ENCODE results near the gene IGLL5. TPM values are rescaled to one million over a fixed set of nuclear protein-coding genes. Genes with fewer than 3 reads are reported as not detected.

IGLL5 gene
- total RNA-seq, 1 donor from 2014 or later: not detected

GRCh38 chr22:22925805-22926369, 38.3 kb downstream of the IGLL5 start:
- no peaks in the 10 kb centered on the region for H3K36me3 Mint-ChIP-seq
- DNase-seq (ENCODE audit: extremely low spot score, unreplicated experiment): no peak
- H3K4me3 Mint-ChIP-seq: no peak overlapping the region
- peaks cover 7% of the 10 kb centered on the region for H3K27me3 Mint-ChIP-seq
- H3K27ac Mint-ChIP-seq: no peak overlapping the region
- no peaks in the 10 kb centered on the region for H3K9me3 Mint-ChIP-seq
- TF ChIP-seq, protein P1, sequence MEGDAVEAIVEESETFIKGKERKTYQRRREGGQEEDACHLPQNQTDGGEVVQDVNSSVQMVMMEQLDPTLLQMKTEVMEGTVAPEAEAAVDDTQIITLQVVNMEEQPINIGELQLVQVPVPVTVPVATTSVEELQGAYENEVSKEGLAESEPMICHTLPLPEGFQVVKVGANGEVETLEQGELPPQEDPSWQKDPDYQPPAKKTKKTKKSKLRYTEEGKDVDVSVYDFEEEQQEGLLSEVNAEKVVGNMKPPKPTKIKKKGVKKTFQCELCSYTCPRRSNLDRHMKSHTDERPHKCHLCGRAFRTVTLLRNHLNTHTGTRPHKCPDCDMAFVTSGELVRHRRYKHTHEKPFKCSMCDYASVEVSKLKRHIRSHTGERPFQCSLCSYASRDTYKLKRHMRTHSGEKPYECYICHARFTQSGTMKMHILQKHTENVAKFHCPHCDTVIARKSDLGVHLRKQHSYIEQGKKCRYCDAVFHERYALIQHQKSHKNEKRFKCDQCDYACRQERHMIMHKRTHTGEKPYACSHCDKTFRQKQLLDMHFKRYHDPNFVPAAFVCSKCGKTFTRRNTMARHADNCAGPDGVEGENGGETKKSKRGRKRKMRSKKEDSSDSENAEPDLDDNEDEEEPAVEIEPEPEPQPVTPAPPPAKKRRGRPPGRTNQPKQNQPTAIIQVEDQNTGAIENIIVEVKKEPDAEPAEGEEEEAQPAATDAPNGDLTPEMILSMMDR (conservative IDR thresholded peaks at IDR 0.05): no peak
- peaks cover 12% of the 10 kb centered on the region for H3K4me1 Mint-ChIP-seq (ENCODE audit: unreplicated experiment)

DNA sequence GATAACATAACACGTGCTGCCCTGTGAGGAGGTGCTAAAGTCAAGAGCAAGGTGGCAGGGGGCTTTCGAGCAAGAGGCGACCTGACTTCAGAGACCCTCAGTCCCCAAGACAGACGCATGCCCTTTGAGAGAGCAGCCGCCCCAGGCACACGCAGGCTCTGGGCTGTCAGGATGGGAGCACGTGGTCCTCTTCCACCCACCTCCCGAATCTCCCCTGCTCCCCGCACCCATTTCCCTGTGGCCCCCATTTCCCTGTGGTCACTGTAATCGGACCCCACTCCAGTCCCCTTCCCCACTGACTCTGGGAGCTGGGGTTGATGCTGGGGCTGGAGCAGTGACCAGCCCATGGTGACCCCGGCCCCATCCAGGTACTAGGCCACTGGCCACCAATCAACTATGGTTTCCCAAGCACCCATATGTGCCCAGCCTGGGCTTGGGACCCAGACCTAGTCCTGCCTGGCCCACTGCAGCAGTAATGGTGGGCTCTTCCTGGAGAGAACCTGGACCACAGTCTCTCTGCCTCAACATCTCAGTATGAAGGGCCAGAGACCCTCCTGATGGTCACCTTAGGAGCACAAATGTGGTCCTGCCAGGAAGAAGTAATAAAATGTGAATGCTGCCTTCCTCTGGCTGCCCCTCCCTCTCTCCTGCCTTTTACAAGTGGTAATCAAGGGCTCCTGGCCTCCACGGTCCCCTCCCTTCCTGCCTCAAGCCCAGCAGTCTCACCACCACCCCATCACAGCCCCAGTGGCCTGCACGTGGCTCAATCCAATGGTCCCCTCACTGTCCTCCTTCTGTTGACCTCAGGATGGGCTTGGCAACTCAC, 39.0 kb downstream of the IGLL5 start:
- no peak for DNase-seq (ENCODE audit: extremely low spot score, unreplicated experiment)
- Mint-ChIP-seq H3K27me3 (peaks cover 11% of the 10 kb centered on the region), H3K4me1 (ENCODE audit: unreplicated experiment) (peaks cover 12% of the 10 kb centered on the region), H3K9me3 (no peaks in the 10 kb centered on the region), H3K4me3 (no peak overlapping the region), H3K27ac (no peak overlapping the region), H3K36me3 (no peaks in the 10 kb centered on the region)
- TF ChIP-seq, protein P1 (conservative IDR thresholded peaks at IDR 0.05): no peak

DNA sequence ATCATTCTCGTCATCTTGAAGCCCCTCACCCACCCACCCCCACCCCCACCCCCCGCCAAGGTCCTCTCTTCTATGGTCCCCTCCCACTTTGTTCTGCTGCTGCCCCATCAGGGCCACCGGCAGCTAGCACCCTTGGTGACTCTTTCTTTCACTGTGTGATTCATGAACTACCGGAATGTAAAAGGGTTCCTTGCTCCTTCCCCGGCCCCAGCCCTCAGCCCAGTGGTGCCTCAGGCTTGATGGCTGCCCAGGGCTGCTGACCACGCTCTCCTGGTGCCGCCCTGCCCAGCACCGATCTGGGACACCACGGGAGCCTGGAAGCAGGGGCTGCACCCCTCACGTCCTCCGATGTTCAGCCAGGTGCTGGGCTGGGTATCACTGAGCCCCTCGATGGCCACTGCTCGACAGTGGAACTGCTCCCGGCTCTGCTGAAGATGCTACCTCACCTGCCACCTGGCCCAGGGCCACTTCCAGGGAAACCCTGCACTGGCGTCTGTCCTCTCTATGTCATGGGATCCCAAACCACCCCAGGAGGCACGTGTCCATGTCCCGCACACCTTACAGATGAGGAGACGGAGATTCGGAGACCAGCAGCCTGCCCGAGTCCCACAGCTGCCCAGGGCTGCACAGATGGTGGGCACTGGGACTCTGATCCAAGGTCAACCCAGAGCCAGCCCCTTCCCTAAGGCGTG, 39.7 kb downstream of the IGLL5 start:
- H3K4me1 Mint-ChIP-seq (ENCODE audit: unreplicated experiment): peaks cover 12% of the 10 kb centered on the region
- H3K27ac Mint-ChIP-seq: no peak overlapping the region
- H3K27me3 Mint-ChIP-seq: peaks cover 11% of the 10 kb centered on the region
- TF ChIP-seq, protein P1 (conservative IDR thresholded peaks at IDR 0.05): no peak
- H3K36me3 Mint-ChIP-seq: no peaks in the 10 kb centered on the region
- no peaks in the 10 kb centered on the region for H3K9me3 Mint-ChIP-seq
- no peak for DNase-seq (ENCODE audit: extremely low spot score, unreplicated experiment)
- no peak overlapping the region for H3K4me3 Mint-ChIP-seq

GRCh38 chr22:22927888-22928665, 40.5 kb downstream of the IGLL5 start:
- H3K9me3 Mint-ChIP-seq: no peaks in the 10 kb centered on the region
- H3K27me3 Mint-ChIP-seq: peaks cover 11% of the 10 kb centered on the region
- H3K36me3 Mint-ChIP-seq: no peaks in the 10 kb centered on the region
- H3K4me3 Mint-ChIP-seq: no peak overlapping the region
- no peak for DNase-seq (ENCODE audit: extremely low spot score, unreplicated experiment)
- peaks cover 12% of the 10 kb centered on the region for H3K4me1 Mint-ChIP-seq (ENCODE audit: unreplicated experiment)
- TF ChIP-seq, protein P1 (conservative IDR thresholded peaks at IDR 0.05): no peak
- no peak overlapping the region for H3K27ac Mint-ChIP-seq

GRCh38 chr22:22928666-22929380, 41.2 kb downstream of the IGLL5 start:
- DNase-seq (ENCODE audit: extremely low spot score, unreplicated experiment): no peak
- H3K27me3 Mint-ChIP-seq: peaks cover 11% of the 10 kb centered on the region
- TF ChIP-seq, protein P1 (conservative IDR thresholded peaks at IDR 0.05): no peak
- H3K27ac Mint-ChIP-seq: no peak overlapping the region
- peaks cover 12% of the 10 kb centered on the region for H3K4me1 Mint-ChIP-seq (ENCODE audit: unreplicated experiment)
- no peaks in the 10 kb centered on the region for H3K36me3 Mint-ChIP-seq
- H3K9me3 Mint-ChIP-seq: no peaks in the 10 kb centered on the region
- no peak overlapping the region for H3K4me3 Mint-ChIP-seq

Measured in type B pancreatic cell (in vitro differentiated cells).